GM19023 (cell line): Measurements from ENCODE around the gene PMM1.
A peak's percentile ranks its signal among the peaks of the same experiment; 100 is the strongest.

ENCODE experiments used
- ATAC-seq: cut with Tn5 transposase; IDR thresholded peaks from one replicate; pipeline ENCODE4 v1.9.1; 2021; ENCODE audit warnings: mild to moderate bottlenecking, moderate library complexity; ENCODE audit not compliant: unreplicated experiment

PMM1 gene

GRCh38 chr22:41539146-41540005, 50.3 kb downstream of the PMM1 start:
- no peak for ATAC-seq

GRCh38 chr22:41538583-41538982, 51.1 kb downstream of the PMM1 start:
- no peak for ATAC-seq

- no peak for ATAC-seq
Observed at GRCh38 chr22:41537203-41537602, 52.4 kb downstream of the PMM1 start.

GRCh38 chr22:41535244-41535643, 54.4 kb downstream of the PMM1 start:
- ATAC-seq = no peak

GRCh38 chr22:41534219-41534618, 55.4 kb downstream of the PMM1 start:
- no peak for ATAC-seq

- peak; percentile 55 for ATAC-seq
Observed at GRCh38 chr22:41532908-41533825, 56.5 kb downstream of the PMM1 start.

- ATAC-seq = no peak
Observed at GRCh38 chr22:41531715-41532477, 57.7 kb downstream of the PMM1 start.

- ATAC-seq = no peak
Observed at GRCh38 chr22:41530890-41531714, 58.5 kb downstream of the PMM1 start.

GRCh38 chr22:41528938-41529561, 60.6 kb downstream of the PMM1 start:
- ATAC-seq = no peak

- no peak for ATAC-seq
Observed at GRCh38 chr22:41528132-41528766, 61.4 kb downstream of the PMM1 start.
